ENCODE measurements around the gene CDH4.

DNA sequence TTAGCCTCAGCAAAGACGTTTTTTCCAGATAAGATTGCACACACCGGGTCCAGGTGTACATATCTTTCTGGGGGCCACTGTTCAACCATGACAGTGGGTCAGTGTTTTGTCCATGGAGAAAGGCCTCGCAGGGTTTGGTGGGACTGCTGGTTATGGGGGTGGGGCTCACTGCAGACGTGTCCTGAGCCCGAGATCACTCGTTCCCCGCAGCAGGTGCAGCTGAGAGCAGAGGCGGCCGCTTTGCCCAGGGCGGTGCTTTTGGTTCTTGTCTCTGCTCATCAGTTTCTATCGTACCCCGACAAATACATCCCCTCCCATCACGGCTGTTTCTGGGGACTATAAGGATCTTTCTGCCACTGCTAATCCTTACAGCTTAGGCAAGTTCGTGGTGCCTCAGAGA is 166.9 kb downstream of the CDH4 start:
- TF ChIP-seq POLR2A (IDR thresholded peaks at IDR 0.05) (no peak), CTCF (IDR thresholded peaks at IDR 0.05) (no peak)
